GM12872 (cell line): ENCODE data around the gene FAM20C.

Source experiments
- TF ChIP-seq, protein P1 (sequence below): IDR thresholded peaks from 3 replicates; pipeline ENCODE4 v1.5.1; 2011; ENCODE audit warnings: low read depth, mild to moderate bottlenecking, low read length, moderate library complexity; ENCODE audit not compliant: insufficient read depth

The FAM20C gene

GRCh38 chr7:156111-157007 lies 36.0 kb upstream of the FAM20C start:
- TF ChIP-seq, protein P1, sequence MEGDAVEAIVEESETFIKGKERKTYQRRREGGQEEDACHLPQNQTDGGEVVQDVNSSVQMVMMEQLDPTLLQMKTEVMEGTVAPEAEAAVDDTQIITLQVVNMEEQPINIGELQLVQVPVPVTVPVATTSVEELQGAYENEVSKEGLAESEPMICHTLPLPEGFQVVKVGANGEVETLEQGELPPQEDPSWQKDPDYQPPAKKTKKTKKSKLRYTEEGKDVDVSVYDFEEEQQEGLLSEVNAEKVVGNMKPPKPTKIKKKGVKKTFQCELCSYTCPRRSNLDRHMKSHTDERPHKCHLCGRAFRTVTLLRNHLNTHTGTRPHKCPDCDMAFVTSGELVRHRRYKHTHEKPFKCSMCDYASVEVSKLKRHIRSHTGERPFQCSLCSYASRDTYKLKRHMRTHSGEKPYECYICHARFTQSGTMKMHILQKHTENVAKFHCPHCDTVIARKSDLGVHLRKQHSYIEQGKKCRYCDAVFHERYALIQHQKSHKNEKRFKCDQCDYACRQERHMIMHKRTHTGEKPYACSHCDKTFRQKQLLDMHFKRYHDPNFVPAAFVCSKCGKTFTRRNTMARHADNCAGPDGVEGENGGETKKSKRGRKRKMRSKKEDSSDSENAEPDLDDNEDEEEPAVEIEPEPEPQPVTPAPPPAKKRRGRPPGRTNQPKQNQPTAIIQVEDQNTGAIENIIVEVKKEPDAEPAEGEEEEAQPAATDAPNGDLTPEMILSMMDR: no peak

DNA sequence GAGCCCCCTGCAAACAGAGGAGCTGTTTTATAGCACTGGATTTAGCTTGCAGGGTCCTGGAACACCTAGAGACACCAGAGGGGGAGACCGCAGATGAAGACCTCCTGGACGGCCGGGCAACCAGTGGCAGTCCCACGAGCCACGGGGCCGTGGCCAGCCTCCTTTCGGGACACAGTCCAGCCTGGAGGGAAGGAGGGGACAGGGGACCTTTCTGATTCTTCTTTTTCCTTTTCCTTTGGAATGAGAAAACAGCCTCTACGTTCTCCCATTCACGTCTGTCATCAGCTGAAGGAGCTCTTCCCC lies 35.4 kb upstream of the FAM20C start:
- TF ChIP-seq, protein P1: no peak

GRCh38 chr7:157771-158625 lies 34.4 kb upstream of the FAM20C start:
- TF ChIP-seq, protein P1: no peak

DNA sequence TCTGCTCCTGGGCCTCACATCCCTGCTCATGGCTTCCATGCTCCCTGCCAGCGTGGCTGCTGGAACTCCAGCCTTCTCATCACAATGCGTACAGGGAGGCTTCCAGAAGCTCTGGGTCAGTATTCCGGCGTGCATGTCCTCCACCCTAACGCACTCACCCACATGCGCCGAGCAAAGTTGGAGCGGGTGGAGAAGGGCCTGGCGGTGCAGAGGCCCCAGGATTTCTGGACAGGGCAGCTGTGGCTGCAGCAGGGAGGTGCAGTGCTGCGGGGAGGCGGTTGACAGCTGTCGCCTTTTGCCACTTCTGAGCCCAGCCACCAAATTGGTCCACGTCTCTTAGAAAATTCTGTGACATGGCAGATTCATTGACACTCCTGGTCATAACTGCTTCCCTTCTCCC lies 33.6 kb upstream of the FAM20C start:
- TF ChIP-seq, protein P1: no peak

DNA sequence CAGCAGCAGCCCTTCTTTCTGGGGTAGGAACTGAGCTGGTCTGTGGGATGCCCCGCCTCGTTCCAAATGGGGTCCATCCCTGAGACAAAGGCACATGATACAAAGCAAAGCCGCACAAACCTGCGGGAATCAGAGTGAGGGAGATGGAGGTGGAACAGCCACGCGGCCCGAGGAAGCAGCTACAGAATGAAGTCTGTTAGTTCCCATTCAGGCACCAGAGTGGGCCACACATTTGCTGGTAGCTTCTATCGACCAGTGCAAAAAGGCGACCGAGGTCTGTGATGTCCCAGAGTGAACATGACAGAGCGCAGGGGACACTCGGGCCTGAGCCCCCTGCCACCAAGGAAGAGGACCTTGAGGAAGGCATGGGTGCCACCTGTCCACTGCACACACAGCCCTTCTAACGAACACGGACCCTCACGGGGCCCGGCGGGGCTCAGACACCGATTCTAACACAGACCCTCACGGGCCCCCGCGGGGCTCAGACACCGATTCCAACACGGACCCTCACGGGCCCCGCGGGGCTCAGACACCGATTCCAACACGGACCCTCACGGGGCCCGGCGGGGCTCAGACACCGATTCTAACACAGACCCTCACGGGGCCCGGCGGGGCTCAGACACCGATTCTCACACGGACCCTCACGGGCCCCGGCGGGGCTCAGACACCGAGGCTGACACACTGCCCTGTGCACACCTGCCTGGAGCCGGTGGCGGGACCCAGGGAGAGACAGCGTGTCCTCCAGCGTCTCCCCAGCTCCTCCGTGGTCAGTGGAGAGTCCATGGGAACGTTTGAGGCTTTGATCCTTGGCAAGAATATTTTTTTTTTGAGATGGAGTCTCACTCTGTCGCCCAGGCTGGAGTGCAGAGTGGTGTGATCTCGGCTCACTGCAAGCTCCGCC lies 32.8 kb upstream of the FAM20C start:
- TF ChIP-seq, protein P1: no peak

DNA sequence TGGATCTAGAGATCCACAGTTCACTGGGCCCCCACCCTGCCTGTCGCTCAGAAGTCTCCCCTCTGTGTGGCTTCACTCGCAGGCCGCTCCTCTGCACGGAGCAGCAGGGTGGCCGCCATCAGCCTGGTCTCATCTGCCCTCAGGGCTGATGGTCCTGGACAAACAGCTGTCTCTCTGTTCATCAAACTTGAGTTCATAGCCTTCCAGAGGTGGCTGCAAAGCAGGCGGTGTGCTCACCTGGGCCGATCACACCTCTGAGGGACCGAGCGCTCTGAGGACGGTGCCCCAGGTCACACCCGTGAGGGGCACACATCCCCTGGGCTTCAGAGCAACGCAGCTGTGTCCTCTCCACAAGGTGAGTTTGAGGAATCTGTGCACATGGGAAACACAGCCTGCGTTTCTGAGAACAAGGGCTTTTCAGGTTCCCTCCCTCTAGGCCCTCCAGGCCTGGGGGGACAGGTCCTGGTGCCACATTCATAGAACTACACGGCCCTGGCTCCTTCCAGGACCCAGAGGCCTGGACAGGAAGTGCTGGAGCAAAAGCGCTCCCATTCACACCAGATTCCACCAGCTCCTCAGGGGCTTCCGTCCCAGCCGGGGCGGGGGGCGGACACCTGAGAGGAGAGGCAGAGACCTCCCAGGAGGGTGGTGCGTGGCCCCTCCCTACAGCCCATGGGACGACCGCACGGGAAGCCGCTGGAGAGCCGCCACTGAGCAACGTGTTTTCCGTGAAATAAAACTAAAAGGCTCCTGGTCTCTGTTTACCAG lies 31.2 kb upstream of the FAM20C start:
- TF ChIP-seq, protein P1: no peak
